Ecto neural progenitor cell (in vitro differentiated cells): ENCODE results near the gene GLTP.
"Not testable (repeated sequence)": the region's sequence is repeated elsewhere in the genome, so short reads cannot be mapped to it uniquely, and the experiment has no call there.

ENCODE experiments used
- DNase-seq: peaks from one replicate; pipeline ENCODE4 v3.0.0-alpha.2; 2018; ENCODE audit warnings: low spot score

The GLTP gene

DNA sequence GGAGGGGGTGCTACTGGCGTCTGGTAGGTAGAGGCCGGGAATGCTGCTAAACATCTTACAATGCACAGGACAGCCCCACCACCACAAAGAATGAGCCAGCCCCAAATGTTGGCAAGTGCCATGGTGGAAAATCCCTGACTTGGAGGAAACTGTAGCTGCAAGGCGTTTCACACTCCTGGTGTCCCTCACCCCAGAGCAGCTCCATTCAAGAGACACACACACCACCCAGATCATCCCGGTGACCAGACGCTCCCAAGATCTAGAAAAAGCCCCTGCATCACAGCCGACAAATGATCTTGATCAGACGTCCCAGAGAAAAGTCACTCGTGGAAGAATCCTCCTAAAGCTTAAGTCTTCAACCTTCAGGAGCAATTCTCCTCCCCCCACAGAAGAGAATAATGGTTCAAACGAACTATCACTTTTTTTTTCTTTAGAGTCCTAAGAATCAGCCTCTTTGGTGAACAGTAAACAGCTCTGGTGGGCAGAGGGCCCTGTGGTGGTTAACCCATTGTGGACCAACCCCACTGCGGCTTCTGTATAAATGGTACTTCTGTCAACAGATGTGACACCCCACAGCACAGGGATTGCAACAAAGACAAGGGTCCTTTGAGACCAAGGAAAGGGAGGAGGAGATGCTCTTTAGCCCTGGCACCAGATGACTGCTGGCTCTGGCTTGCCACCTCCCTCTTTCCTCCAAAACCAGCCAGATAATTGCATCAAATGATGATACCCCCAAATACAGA is 2.7 kb downstream of the GLTP start:
- DNase-seq: no peak

DNA sequence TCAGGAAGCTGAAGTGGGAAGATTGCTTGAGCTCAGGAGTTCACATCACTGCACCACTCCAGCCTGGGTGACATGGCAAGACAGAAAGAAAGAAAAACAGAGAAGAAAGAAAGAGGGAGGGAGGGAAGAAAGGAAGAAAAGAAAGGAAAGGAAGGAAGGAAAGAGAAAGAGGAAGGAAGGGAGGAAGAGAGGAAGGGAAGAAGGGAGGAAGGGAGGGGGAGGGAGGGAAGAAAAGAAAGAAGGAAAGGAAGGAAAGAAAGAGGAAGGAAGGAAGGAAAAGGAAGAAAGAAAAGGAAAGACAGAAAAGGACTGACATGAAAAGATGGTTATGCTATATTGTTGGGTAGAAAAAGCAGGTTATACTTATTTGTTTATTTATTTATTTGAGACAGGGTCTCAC is 3.9 kb downstream of the GLTP start:
- no peak for DNase-seq

- no peak for DNase-seq
Measured at GRCh38 chr12:109875572-109876131, 4.7 kb downstream of the GLTP start.

DNA sequence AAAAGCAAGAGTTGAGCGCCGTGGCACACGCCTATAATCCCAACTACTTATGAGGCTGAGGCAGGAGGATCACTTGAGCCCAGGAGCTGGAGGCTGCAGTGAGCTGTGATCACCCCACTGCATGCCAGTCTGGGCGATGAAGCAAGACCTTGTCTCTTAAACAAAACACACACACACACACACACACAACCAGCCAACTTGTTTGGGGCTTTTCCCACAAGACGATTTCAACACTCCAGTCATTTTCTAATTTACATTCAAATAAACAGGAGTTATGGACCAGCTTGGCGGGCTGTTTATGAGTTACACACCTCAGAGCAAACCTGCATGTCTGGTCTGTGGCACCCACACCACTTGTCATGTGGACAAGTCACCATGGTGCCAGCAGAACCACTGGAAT is 6.7 kb downstream of the GLTP start:
- no peak for DNase-seq

DNA sequence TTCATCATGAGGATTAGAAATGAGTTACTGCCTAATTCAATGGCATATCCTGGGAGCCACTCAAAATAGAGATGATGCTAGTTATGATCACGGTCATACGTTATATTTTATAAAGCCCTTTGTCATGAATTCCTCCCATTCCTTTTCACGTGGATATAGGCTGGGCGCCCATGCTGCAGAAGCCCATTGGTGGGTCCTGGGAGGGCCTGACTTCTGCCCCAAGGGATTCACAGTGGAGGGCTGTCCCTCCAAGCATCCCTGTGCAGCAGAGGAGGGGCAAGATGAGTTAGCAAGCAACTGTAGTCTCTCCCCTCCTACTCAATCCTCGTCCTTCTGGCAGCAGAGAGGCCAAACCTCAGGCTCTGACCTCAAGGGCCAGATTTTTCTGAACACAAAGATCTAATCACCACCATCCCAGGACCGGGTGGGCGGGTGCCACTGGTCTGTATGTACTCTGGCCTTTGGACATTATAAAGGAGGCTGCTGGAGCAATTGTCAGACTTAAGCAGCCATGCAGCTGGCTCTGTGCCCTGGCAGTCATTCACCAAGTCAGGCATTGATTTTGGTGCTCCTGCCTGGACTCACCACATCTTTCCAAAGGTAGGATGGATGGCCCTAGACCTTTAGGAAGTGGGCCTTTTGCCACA is 8.6 kb downstream of the GLTP start:
- no peak for DNase-seq

GRCh38 chr12:109870648-109871047 is 9.7 kb downstream of the GLTP start:
- DNase-seq: no peak

DNA sequence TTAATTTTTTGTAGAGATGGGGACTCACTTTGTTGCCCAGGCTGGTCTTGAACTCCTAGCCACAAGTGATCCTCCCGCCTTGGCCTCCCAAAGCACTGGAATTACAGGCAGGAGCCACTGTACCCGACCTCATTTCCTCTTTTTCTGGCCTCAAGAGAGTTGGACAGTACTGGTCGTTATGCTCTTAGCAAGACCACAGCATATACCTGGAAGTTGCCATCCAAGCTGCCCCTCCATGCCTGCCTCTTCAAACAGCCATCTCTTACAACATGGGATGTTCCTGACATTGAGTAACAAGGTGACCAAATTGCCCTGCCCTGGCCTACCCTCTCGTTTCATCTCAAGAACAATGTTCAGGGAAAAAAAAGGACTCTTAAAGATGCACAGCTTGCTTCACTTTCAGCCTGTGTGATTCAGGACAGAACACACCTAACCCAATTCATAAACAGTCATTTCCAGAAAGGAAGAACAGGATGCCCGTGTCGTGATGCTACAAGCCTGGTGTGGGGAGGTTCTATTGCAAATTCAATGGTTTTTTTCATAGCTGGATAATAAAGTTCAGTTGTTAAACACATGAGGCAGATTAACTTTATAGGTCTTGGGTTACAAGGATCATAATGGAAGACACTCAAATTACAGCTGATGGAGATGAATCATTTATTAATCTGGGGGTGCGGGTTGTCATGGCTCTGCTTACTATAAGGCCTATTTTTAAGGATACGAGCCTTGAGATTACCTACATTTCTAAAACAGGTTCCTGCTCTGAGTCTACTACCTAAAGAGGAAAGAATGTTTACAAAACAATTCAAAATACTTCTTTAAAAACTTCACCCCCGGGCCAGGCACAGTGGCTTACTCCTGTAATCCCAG is 11.9 kb downstream of the GLTP start:
- no peak for DNase-seq

- no peak for DNase-seq
Measured at GRCh38 chr12:109864916-109865315, 15.4 kb downstream of the GLTP start.

GRCh38 chr12:109863847-109864712 is 16.3 kb downstream of the GLTP start:
- no peak for DNase-seq

DNA sequence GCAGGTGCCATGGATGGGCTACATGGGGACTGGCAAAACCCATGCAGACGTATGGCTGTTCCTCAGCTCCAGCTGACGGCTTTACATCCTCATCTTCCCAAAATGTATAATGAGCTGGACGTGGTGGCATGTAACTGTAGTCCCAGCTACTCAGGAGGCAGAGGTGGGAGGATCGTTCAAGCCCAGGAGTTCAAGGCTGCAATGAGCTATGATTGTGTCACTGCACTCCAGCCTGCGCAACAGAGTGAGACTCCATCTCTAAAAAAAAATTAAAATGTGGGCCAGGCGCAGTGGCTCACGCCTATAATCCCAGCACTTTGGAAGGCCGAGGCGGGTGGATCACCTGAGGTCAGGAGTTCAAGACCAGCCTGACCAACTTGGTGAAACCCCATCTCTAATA is 17.9 kb downstream of the GLTP start:
- DNase-seq: not testable (repeated sequence)

GRCh38 chr12:109861689-109862314 is 18.5 kb downstream of the GLTP start:
- no peak for DNase-seq

DNA sequence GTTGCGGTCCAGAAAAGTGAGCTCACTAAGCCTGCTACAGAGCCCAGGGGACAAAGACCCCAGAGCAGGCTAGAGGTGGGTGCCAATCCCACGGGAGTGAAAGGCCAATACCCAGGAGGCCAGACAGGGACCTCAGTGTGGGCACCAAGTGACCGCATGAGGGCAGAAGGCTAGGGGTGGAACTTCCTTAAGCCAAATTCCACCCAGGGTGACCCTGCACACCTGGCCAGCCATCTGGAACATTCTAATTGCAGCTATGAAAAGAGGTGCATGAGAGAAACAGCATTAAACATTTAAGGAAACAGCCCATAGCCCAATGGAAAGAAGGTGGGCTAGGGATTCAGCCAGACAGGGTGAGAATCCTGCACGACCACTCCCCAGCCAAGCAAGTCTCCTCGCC is 19.4 kb downstream of the GLTP start:
- DNase-seq: no peak

- no peak for DNase-seq
Measured at GRCh38 chr12:109858764-109859163, 21.6 kb downstream of the GLTP start.

DNA sequence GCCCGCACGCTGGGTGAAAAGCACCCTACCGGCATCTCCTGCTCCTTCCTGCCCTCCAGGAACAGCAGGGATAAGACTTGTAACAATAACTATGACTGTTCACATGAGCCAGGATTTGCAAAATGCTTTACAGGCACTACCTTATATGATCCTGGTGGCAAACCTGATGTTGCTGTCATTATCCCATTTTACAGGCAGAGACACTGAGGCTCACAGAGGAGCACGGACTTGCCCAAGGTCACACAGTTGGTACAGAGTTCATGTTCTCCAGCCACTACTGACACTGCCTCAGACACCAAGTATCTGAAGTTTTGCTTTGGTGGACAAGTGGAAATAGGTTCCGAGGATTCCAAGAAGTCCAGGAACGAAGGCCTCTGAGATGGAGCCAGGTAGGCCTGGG is 22.6 kb downstream of the GLTP start:
- DNase-seq: no peak

DNA sequence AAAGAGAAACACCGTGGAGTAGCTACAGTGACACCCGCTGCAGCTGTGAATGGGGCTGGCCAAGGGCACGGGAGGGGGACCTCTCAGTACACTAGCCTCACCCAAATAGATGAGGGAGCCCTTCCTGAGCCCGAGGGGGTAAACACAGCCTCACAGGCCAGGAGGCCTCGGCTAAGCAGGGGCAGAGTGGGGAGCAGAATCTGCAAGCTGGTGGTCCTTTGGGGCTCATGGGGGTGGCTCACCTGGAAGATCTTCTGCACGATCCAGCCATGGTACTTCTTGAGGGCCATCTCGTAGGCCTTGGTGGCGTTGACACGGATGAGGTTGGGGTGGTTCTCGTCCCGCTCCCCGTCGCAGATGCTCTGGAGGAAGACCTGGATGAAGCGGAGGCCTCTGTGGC is 25.0 kb downstream of the GLTP start:
- DNase-seq: no peak

- not testable (repeated sequence) for DNase-seq
Measured at GRCh38 chr12:109850518-109850917, 29.8 kb downstream of the GLTP start.

DNA sequence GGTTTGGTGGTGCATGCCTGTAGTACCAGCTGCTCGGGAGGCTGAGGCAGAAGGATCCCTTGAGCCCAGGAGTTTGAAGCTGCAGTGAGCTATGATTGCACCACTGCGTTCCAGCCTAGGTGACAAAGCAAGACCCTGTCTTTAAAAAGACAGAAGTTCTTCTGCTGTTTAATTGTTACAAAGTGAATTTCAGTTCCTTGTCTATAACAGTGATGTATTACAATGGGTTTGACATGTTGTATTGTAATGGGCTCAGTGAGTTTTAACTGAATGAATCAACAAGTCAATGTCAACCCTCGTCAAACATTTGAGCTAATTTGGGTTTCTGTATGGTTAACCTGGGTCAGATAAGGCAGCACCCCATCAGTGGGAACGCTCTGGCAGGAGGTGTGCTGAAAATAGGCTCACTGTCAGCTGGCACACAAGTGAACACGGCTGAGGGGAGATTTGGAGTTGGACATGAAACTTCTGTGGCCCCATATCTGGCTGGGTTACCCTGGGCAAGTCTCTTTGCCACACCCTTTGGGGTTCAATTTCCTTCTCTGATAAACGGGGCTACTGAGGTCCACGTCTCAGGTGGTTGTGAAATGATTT is 33.1 kb downstream of the GLTP start:
- DNase-seq: no peak

DNA sequence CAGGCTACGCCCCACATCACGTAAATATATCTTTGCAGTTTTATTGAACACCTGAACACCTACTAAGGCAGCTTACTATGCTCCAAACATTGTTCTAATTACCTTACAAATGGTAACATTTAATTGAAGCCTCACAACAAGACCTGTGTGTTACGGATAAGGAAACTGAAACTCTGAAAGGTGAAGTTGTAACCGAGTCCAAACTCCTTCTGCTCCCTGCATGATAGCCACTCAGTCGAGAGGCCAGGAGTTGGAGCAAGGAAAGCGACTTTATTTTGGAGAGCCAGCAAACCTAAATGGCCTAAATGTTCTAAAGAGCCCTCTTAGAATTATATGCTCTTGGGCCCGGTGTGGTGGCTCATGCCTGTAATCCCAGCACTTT is 34.5 kb downstream of the GLTP start:
- DNase-seq: no peak

DNA sequence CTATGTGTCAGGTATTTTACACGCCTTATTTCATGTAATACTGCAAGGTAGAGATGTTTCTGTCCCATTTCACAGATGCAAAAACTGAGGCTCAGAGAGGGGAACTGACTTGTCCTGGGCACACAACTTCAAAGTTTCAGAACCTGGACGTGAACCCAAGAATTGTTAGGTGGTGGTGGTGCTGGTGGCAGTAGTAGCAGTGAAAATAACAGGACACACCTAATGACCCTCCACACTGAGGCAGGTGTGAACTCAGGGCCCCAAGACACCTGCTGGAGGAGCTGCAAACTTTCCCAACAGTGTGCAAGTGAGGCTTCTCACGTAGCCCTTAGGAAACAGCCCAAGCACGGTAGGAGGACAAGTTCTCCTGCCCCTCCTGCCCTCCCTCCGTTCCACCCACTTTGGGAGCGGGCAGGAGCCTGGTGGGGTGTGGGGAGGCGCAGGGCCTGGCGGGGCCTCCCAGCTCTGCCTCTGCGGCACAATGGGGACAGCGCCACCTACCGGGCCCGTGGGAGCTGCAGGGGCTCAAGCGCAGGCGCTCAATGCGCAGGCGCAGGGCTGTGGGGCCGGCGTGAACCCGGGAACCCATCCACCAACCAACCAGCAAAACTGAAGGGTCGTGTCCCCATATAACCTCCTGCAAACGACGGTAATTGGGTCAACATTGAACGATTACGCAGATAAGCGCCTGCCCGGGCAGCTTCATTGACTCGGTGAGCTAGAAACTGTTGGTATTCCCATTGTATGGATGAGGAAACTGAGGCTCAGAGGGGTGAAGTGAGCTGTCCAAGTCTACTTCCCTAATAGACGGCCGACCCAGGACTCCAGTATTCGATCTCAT is 35.1 kb downstream of the GLTP start:
- peak; percentile 98 for DNase-seq

- no peak for DNase-seq
Measured at GRCh38 chr12:109844091-109844490, 36.2 kb downstream of the GLTP start.
